GM19455 (cell line): ENCODE measurements around the gene RBM15B.
A peak's percentile ranks its signal among the peaks of the same experiment; 100 is the strongest.
"Not testable (repeated sequence)": the region's sequence is repeated elsewhere in the genome, so short reads cannot be mapped to it uniquely, and the experiment has no call there.

ENCODE experiments used
- ATAC-seq: cut with Tn5 transposase; IDR thresholded peaks from one replicate; pipeline ENCODE4 v1.9.1; 2021; ENCODE audit not compliant: unreplicated experiment

RBM15B gene, protein sequence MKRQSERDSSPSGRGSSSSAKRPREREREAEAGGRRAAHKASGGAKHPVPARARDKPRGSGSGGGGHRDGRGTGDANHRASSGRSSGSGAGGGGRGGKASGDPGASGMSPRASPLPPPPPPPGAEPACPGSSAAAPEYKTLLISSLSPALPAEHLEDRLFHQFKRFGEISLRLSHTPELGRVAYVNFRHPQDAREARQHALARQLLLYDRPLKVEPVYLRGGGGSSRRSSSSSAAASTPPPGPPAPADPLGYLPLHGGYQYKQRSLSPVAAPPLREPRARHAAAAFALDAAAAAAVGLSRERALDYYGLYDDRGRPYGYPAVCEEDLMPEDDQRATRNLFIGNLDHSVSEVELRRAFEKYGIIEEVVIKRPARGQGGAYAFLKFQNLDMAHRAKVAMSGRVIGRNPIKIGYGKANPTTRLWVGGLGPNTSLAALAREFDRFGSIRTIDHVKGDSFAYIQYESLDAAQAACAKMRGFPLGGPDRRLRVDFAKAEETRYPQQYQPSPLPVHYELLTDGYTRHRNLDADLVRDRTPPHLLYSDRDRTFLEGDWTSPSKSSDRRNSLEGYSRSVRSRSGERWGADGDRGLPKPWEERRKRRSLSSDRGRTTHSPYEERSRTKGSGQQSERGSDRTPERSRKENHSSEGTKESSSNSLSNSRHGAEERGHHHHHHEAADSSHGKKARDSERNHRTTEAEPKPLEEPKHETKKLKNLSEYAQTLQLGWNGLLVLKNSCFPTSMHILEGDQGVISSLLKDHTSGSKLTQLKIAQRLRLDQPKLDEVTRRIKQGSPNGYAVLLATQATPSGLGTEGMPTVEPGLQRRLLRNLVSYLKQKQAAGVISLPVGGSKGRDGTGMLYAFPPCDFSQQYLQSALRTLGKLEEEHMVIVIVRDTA

DNA sequence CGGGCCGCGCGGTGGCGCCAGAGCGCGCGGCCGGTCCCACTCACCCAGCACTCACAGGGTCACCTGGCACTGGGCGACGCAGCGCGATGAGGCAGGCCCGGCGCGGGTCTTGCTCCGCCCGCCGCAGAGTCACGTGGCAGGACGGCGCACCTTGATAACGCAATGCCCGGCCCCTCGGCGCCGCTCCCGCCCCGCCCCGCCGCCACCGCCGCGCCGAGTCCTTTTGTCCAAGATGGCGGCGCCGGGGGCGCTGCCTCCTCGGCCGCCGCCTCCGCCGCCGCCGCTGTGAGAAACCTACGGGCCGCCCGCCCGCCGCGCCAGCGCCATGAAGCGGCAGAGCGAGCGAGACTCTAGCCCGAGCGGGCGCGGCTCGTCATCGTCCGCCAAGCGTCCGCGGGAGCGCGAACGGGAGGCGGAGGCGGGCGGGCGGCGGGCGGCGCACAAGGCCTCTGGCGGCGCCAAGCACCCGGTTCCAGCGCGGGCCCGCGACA is at the start of gene RBM15B:
Gene RBM15B, plus strand, starts transcription at position 211 of the 491 bp plus-strand sequence. Its CDS starts 115 bp downstream, at position 326.
- ATAC-seq: peak; percentile 87

DNA sequence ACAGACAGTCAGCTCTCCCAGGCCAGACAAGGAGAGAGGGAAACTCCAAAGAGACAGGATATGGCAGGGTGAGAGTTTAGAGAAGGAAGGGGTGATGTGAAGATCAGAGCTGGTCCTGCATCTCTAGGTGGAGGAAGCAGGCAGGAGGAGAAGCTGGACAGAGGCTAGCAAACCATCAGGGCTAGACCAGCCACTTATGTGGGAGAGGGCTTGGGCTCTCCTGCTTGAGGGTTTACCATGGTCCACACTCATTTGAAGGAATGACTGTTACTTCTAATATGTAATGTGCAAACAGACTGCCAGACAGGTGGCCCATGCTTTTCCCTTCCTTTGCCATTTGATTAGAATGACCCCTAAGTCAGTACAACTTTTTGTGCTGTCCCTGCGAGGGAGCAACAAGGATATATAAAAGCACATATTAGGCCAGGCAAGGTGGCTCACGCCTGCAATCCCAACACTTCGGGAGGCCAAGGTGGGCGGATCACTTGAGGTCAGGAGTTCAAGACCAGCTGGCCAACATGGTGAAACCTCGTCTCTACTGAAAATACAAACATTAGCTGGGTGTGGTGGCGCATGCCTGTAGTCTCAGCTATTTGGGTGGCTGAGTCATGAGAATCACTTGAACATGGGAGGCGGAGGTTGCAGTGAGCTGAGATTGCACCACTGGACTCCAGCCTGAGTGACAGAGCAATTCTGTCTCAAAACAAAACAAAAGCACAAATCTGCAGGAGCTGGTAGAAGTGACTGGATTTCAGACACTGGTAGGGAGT is 47.0 kb upstream of the RBM15B start:
- ATAC-seq: no peak

DNA sequence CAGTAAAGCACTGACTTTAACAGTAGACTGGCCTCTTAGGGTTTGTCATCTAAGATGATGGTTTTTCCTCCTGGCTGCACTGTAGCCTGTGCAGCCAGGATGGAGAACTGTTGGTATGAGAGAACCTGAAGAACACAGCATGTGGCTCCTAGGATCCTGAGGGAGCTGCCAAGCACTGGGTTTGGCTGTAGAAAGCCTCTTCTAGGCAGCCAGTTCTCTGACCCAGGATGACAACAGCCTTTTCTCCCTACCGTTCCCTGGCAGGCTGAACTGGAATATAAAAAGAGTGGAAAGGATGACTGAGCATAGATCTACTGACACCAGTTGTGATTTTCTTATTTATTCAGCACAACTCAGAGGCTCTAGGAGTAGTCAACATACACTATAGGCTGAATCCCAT is 40.3 kb upstream of the RBM15B start:
- ATAC-seq: no peak

DNA sequence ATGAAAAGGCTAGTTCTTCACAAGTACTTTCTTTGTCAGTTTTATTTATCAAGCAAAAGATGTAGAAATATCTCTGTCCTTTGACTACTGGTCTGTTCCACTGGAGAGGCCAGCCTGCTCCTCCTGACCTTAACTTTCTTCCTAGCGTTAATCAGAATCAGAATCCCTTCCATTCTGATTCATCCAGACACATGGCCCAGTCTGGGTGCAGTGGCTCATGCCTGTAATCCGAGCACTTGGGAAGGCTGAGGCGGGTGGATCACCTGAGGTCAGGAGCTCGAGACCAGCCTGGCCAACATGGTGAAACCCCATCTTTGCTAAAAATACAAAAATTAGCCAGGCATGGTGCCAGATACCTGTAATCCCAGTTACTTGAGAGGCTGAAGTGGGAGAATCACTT is 38.0 kb upstream of the RBM15B start:
- no peak for ATAC-seq

DNA sequence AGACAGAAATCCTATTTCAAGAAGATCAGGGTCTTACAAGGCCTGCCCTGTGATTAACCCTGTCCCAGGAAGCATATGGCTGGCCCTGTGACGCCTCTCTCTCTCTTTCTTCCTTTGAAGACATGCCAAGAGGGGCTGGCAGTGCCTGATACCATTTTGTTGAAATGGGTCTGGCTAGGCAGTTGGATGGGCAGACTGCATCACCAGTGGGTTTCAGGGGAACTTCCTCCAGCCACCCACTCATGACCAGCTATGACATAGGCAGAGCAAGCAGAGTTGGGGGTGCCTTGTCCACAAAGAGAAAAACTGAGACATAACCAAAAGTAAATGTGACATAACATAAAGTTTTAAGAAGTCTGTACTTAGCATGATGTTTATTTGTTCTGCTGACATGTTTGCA is 37.4 kb upstream of the RBM15B start:
- ATAC-seq: no peak

DNA sequence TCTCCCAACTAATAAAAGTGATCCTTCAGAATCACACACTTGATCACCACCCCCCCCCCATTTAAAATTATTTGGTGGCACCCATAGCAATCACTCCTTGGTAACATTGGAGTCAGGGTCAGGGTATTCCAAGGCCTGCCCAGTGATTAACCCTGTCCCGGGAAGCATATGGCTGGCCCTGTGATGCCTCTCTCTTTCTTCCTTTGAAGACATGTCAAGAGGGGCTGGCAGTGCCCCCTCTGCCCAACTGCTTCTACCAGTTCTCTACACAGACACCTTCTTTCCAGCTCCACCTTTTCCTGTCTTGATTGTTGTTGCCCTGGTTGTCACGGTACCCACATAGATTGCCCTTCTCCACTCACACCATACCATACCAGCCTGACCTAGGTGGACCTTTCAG is 36.9 kb upstream of the RBM15B start:
- no peak for ATAC-seq

DNA sequence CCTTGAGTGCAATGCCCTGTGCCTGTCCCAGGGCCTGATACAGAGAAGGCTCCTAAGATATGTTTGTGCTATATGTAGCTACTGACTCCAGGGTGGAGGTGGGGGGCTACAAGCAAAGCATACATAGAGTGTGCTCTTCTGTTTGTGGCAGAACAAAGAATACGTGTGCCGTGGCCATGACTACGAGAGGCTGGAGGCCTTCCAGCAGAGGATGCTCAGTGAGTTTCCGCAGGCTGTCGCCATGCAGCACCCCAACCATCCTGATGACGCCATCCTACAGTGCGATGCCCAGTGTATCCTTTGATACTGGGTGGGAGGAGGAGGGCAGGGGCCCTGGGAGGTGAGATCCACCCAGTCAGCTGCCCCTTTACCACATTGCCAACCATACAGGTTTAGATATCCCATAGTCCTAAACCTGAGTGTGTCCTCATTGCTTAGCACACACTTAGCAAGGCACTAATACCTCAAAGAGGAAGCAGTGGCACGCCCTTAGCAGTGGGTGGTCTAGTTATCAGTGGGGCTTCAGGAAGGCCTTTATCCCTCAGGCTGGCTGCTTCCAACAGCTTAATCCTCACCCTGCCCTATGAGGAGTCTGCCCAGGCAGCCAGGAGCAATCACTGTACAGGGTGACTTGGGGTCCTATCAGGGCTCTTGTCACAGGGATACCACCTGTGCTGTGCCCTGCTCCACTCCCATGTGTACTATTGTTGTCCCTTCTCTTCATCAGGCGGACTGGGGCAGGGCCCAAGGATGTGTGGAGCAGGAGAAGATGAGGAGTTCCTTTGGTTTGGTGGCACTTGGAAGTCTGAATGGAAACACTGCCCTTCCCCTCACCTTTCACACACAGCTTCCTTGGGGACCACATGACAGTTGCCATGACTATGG is 36.1 kb upstream of the RBM15B start:
- ATAC-seq: no peak

DNA sequence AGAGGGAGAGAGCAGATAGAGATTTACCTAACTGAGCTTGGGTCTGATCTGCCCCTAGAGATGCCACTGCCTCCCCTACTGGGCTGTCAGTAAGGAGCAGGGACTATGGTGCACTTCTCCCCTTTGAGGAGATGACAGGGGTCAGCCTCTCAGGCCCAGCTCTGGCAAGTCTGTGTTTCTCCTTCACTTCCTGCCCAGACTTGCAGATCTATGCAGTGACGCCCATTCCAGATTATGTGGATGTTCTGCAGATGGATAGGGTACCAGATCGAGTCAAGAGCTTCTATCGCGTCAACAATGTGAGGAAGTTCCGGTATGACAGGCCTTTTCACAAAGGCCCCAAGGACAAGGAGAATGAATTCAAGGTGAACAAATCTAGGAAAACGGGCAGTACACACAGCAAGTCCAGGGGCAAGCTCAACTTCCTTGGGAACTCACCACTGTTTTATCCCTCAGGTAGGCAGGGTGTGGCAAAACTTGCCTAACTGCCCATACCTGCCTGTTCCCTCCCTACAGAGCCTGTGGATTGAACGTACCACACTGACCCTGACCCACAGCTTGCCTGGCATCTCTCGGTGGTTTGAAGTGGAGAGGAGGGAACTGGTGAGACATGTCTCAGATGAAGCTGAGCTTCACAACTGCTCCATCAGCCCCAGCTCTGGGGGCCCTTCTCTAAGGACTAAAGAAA is 35.0 kb upstream of the RBM15B start:
- ATAC-seq: no peak

DNA sequence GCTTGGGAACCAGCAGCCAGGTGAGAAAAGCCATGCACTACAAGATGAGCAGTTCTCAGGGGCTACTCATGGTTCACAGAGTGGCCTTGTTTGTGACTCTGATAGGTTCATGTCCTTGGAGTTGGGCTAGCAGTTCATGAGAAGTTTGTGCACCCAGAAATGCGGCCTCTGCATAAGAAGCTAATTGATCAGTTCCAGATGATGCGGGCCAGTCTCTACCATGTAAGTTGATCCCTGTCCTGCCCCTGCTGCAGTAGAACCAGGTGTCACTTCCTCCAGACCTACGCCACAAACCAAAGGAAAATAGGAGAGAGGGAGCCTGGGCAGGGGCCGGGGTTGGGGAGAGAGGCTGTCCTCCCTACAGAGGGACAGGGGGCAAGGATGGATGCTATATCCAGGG is 33.2 kb upstream of the RBM15B start:
- no peak for ATAC-seq

DNA sequence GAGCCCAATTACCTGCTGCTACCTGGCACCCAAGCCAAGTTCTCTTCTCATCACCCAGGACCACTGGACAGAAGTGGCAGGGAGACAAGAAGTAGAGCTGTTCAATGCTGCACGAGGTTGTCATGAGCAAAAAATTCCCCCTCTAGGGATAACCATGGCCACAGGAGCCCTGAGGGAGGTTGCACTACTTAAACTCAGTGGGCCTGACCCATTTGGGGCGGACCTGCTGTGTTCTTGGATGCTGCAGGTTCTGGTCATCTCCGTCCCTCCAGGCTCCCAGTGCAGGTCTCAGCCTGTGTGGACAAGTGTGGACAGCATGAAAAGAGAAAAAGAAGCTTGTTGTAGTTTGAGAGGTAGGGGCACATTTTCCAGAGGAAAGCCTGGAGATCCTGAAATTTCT is 32.1 kb upstream of the RBM15B start:
- no peak for ATAC-seq

DNA sequence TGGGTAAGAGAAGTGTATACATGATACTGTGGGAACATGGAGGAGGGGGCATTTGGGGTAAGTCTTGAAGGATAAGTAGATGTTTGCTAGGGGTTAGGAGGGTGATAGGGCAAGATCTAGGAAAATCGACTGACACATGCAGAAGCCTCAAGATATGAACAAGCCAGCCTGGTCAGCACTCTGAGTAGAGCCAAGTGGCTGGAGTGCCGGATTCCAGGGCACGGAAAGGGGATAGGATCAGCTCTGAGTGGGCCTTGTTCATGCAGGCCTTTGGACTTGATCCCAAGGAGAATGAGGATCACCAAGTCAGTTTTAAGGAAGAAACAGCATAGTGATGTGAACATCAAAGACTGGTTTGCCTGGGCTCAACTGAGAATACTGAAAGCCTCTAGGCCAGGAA is 30.3 kb upstream of the RBM15B start:
- no peak for ATAC-seq

DNA sequence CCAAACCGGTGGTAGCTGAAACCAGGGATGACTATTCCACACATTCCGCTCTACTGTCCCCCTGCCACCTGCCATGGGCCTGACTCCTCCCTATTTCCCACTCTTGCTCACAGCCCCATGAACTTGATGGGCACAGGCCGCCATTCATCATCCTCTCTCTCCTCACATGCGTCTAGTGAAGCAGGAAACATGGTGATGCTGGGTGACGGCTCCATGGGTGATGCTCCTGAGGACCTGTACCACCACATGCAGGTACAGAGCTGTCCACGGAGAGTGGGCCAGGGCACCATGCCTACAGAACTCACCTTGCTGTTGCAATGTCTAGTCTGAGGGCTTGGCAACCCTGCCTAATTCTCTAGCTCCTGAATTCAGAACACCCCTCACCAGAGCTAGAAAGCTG is 29.3 kb upstream of the RBM15B start:
- no peak for ATAC-seq

DNA sequence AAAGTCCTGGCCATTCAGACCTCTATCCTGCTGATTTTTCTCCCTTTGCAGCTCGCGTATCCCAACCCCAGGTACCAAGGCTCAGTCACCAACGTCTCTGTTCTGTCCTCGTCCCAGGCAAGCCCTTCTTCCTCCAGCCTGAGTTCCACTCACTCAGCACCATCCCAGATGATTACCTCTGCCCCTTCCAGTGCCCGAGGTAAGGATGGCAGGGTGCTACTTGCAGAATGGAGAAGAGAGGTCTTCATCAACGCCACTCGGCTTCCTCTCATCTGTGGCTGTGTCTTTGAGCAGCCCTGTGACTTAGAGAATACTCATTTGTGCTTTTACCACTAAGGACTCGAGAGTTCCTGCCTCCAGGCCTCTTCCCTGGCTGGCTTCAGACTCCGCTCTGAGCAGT is 28.6 kb upstream of the RBM15B start:
- no peak for ATAC-seq

DNA sequence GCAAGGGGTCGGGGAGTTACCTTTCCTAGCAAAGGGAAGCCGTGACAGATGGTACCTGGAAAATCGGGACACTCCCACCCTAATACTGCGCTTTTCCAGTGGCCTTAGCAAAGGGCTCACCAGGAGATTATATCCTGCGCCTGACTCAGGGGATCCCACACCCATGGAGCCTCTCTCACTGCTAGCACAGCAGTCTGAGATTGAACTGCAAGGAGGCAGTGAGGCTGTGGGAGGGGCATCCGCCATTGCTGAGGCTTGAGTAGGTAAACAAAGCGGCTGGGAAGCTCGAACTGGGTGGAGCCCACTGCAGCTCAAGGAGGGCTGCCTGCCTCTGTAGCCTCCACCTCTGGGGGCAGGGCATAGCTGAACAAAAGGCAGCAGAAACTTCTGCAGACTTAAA is 22.8 kb upstream of the RBM15B start:
- not testable (repeated sequence) for ATAC-seq

DNA sequence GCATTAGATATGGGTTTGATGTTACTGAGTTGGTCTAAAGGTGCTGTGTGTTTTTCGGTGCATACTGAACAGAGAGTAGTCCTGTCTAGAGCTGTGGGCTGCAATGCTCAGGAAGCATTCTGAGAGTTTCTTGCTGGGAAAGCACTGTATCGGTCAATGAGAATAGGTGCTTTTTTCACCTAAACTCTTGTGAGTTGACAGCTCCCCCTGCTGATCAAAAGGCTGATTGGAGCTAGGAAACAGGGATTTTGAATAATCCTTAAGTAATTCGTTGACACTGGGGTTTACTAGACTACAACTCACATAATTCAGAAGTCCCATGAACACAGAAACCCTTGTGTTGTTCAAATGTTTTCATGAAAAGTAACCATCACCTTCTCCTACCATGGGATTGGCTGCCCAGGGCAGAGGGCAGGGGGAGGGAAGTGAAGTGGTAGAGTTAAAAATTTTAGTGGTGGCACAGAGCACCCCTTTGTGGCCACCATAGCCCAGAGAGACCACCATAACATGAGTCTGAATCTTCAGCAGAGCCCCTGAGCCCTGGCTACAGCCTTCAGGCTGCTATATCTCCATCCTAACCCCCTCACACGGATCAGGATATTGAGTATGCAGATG is 19.0 kb upstream of the RBM15B start:
- ATAC-seq: peak; percentile 55

DNA sequence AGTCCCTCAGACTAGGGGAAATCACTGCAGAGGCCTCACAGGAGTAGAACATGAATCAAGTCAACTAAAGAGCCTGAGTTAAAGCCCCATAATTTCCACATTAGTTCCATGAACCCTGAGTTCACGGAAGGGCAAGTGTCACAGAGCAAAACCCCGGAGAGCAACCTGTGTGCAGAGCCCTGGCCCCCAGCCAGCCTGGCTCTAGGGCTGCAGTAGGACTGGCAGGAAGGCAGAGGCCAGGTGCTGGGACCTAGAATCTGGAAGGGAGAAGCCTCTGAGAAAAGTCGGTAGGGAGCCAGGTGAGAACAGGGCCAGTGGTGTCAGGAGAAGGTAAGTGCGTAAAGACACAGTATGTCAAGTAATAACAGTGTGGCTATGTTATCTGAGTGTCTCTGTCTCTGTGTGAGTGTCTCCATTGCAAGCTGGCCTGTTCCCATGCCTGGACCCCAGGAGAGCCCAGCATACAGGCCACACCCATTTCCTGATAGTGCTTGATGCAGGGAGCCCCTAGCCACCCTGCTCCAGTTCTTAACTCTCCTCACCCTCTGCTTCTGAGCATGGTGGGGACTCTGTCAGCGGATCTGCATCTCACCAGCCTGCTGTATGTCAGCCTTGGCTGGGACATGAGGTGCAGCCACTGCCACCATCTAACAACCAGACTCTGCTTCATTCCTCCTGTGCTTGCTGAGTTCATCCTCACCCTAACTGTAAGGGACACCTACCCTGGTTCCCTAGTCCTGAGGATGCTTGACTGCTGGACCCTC is 17.2 kb upstream of the RBM15B start:
- ATAC-seq: no peak

DNA sequence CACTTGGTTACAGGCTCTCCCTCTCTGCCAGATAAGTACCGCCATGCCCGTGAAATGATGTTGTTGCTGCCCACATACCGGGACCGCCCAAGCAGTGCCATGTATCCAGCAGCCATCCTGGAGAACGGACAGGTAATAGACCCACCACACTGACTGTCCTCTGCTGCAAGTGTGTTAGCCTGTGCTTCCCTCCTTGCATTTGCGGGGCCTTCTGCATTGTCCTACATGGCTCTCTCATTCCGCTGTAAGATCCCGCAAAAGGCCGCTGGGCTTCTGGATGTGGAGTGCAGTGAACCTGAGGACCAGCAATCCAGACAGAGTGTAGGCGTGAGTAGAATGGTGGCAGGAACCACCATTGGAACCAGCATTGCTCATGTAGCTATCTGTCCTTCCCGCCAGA is 16.6 kb upstream of the RBM15B start:
- ATAC-seq: no peak

DNA sequence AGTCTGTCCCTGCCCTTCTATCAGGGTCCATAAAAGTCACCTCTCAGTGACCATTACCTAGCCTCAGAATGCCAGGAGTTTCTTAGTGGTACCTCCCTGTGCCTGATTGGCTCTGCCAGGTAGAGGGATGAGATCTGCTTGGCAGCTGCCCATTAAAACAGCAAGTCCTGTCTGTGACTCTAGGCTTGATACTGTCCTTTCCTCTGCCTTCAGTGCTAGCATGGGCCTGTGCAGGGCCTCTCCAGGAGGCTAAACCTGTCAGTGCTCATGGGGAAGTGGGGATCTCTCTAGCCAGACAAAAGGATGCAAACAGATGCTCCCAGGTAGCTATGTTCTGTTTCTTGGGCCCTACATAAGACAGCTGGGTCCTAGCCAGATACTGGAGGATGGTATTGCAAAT is 15.9 kb upstream of the RBM15B start:
- no peak for ATAC-seq

DNA sequence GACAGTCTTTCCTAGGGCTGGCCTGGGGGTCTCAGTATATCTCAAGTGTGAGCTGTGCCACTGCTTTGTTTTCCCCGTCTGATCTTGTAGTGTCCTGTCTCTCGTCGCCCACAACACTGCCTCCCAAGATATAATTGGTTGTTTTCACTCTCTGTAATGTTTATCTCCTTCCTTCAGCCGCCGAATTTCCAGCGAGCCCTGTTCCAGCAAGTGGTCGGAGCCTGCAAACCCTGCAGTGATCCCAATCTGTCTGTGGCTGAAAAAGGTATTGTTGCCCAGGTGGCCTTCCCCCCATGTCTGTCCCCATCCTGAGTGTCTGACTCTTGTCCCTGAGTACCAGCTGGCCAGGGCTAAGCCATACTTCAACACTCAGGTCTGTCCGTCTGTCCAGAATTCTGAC is 15.5 kb upstream of the RBM15B start:
- ATAC-seq: no peak
